Panc1 (cell line): ENCODE results near the gene SPATA31C1.

Source experiments
- CTCF ChIP-seq: fragments of 450-650 bp; IDR thresholded peaks from 2 replicates; pipeline ENCODE4 v1.5.1; 2017; ENCODE audit warnings: mild to moderate bottlenecking
- POLR2AphosphoS5 ChIP-seq: IDR thresholded peaks from 2 replicates; pipeline ENCODE4 v1.6.1; 2012; ENCODE audit warnings: mild to moderate bottlenecking, low read depth, low read length, moderate library complexity

GRCh38 chr9:87875060-87875459 lies 42.7 kb upstream of the SPATA31C1 start:
- TF ChIP-seq CTCF (no peak), POLR2AphosphoS5 (no peak)
